ENCODE results near the gene TMEM18.
"Not testable (repeated sequence)": the region's sequence is repeated elsewhere in the genome, so short reads cannot be mapped to it uniquely, and the experiment has no call there.

TMEM18 gene

GRCh38 chr2:692767-693166, 15.6 kb upstream of the TMEM18 start:
- DNase-seq: no peak

- DNase-seq: no peak
These were observed 14.9 kb upstream of the TMEM18 start for GRCh38 chr2:691821-692761.

GRCh38 chr2:690799-691198, 13.6 kb upstream of the TMEM18 start:
- DNase-seq: no peak

- DNase-seq: no peak
These were observed 12.8 kb upstream of the TMEM18 start for GRCh38 chr2:689877-690510.

- no peak for DNase-seq
These were observed 12.0 kb upstream of the TMEM18 start for GRCh38 chr2:689237-689636.

GRCh38 chr2:688504-689076, 11.4 kb upstream of the TMEM18 start:
- DNase-seq: no peak

GRCh38 chr2:685421-685820, 8.2 kb upstream of the TMEM18 start:
- no peak for DNase-seq

GRCh38 chr2:684913-685312, 7.7 kb upstream of the TMEM18 start:
- not testable (repeated sequence) for DNase-seq

GRCh38 chr2:682226-682625, 5.0 kb upstream of the TMEM18 start:
- no peak for DNase-seq

- DNase-seq: no peak
These were observed 4.1 kb upstream of the TMEM18 start for GRCh38 chr2:681312-681711.

GRCh38 chr2:680496-680895, 3.3 kb upstream of the TMEM18 start:
- DNase-seq: no peak

GRCh38 chr2:678964-679363, 1.8 kb upstream of the TMEM18 start:
- no peak for DNase-seq

GRCh38 chr2:677959-678550, 849 bp upstream of the TMEM18 start:
- no peak for DNase-seq

GRCh38 chr2:676647-677055, 555 bp downstream of the TMEM18 start:
- peak in 2 of 5 experiments; percentile 95 to 97 for DNase-seq

- peak in 1 of 5 experiments; percentile 32 for DNase-seq
These were observed 1.1 kb downstream of the TMEM18 start for GRCh38 chr2:675982-676646.

- DNase-seq: no peak
These were observed 1.7 kb downstream of the TMEM18 start for GRCh38 chr2:675460-675859.

- DNase-seq: no peak
These were observed 2.2 kb downstream of the TMEM18 start for GRCh38 chr2:675051-675450.

GRCh38 chr2:674321-674985, 2.8 kb downstream of the TMEM18 start:
- DNase-seq: no peak

GRCh38 chr2:673615-674320, 3.4 kb downstream of the TMEM18 start:
- no peak for DNase-seq

GRCh38 chr2:673016-673415, 4.2 kb downstream of the TMEM18 start:
- DNase-seq: no peak

GRCh38 chr2:672606-672905, 4.7 kb downstream of the TMEM18 start:
- DNase-seq: no peak
